H54 (cell line): ENCODE data around the gene NTM.

Experiments used
- DNase-seq: peaks from one replicate; pipeline ENCODE4 v3.0.0; 2011; ENCODE audit warnings: low spot score, mixed read lengths; ENCODE audit not compliant: insufficient read length
- FAIRE-seq: peaks from 3 replicates; lab custom pipeline; 2011; peaks lifted over from hg19 to GRCh38; lab: Jason Lieb, UNC
- POLR2A ChIP-seq: IDR thresholded peaks from 2 replicates; pipeline ENCODE4 v1.6.1; 2011; ENCODE audit warnings: low read depth, mild to moderate bottlenecking, low read length

NTM gene

GRCh38 chr11:131822506-131822905 lies 452.1 kb downstream of the NTM start:
- no peak for TF ChIP-seq POLR2A
- FAIRE-seq = no peak
- DNase-seq = no peak

- FAIRE-seq (no peak), DNase-seq (no peak)
- no peak for TF ChIP-seq POLR2A
Observed at GRCh38 chr11:131823772-131824171, 453.4 kb downstream of the NTM start.

- no peak for TF ChIP-seq POLR2A
- no peak for DNase-seq
- no peak for FAIRE-seq
Observed at GRCh38 chr11:131824771-131825170, 454.4 kb downstream of the NTM start.

- DNase-seq = no peak
- no peak for TF ChIP-seq POLR2A
- FAIRE-seq = no peak
Observed at GRCh38 chr11:131827430-131827829, 457.0 kb downstream of the NTM start.

- DNase-seq (no peak), FAIRE-seq (no peak)
- TF ChIP-seq POLR2A = no peak
Observed at GRCh38 chr11:131829725-131830124, 459.3 kb downstream of the NTM start.

- TF ChIP-seq POLR2A = no peak
- no peak for FAIRE-seq
- no peak for DNase-seq
Observed at GRCh38 chr11:131832079-131832478, 461.7 kb downstream of the NTM start.

- FAIRE-seq = no peak
- TF ChIP-seq POLR2A = no peak
Observed at GRCh38 chr11:131833366-131833765, 463.0 kb downstream of the NTM start.

GRCh38 chr11:131837562-131837961 lies 467.1 kb downstream of the NTM start:
- no peak for TF ChIP-seq POLR2A
- FAIRE-seq (no peak), DNase-seq (no peak)

More at GRCh38 chr11:131833366-131833765, 463.0 kb downstream of the NTM start:
- DNase-seq = no peak

- TF ChIP-seq POLR2A = no peak
- FAIRE-seq (no peak), DNase-seq (no peak)
Observed at GRCh38 chr11:131838016-131838415, 467.6 kb downstream of the NTM start.

- TF ChIP-seq POLR2A = no peak
- FAIRE-seq = no peak
- DNase-seq = no peak
Observed at GRCh38 chr11:131839326-131839725, 468.9 kb downstream of the NTM start.

GRCh38 chr11:131840545-131840944 lies 470.1 kb downstream of the NTM start:
- FAIRE-seq (no peak), DNase-seq (no peak)
- no peak for TF ChIP-seq POLR2A

- DNase-seq (no peak), FAIRE-seq (no peak)
- TF ChIP-seq POLR2A = no peak
Observed at GRCh38 chr11:131841028-131841427, 470.6 kb downstream of the NTM start.

GRCh38 chr11:131841925-131842635 lies 471.7 kb downstream of the NTM start:
- no peak for DNase-seq
- FAIRE-seq = no peak
- no peak for TF ChIP-seq POLR2A

GRCh38 chr11:131845255-131845654 lies 474.8 kb downstream of the NTM start:
- no peak for TF ChIP-seq POLR2A
- FAIRE-seq = no peak
- no peak for DNase-seq

GRCh38 chr11:131849485-131849884 lies 479.1 kb downstream of the NTM start:
- DNase-seq = no peak
- FAIRE-seq = no peak
- no peak for TF ChIP-seq POLR2A
